GM18498 (cell line): ENCODE results near the gene GMDS.

Source experiments
- ATAC-seq: cut with Tn5 transposase; IDR thresholded peaks from one replicate; pipeline ENCODE4 v1.9.1; 2021; ENCODE audit warnings: mild to moderate bottlenecking, moderate library complexity; ENCODE audit not compliant: unreplicated experiment

Gene GMDS

GRCh38 chr6:1911474-1911873 lies 333.9 kb downstream of the GMDS start:
- no peak for ATAC-seq

- ATAC-seq, result no peak
These were observed 334.6 kb downstream of the GMDS start for GRCh38 chr6:1910621-1911407.

DNA sequence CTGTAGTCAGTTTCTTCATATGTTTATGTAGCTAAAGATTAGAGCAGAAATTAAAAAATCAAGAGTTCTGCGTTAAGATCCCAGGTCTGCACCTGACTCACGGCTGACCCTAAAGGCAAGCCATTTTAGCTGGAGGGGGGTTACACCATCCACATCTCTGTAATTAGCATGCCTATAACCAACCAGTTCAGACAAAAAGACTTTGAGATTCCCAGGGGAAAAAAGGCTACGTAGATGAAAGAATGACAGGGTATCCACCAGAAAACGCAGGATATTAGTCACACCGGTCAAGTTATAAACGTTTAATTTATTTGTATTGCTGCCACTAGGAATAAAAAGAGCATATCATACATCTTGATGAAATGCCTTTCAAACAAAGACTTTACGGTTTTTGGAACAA lies 336.6 kb downstream of the GMDS start:
- no peak for ATAC-seq

GRCh38 chr6:1906609-1907008 lies 338.8 kb downstream of the GMDS start:
- no peak for ATAC-seq

- ATAC-seq, result no peak
These were observed 339.4 kb downstream of the GMDS start for GRCh38 chr6:1906014-1906413.

- ATAC-seq, result no peak
These were observed 340.5 kb downstream of the GMDS start for GRCh38 chr6:1904898-1905297.

DNA sequence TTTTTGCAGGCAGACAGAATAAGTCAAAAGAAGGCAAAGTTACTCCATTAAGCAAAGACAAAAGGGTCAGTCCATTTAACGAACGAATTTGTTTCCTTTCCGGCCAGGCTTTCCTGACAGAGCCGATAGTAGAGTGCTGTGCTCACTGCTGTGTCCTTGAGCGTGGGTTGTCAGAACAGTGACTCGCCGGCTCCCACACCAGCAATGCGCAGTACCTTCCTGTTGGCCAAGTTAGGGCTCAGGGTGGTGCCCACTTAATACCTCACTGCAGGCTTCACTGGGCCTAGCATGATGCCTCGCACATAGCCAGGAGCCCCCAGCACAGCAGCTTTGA lies 341.0 kb downstream of the GMDS start:
- no peak for ATAC-seq

DNA sequence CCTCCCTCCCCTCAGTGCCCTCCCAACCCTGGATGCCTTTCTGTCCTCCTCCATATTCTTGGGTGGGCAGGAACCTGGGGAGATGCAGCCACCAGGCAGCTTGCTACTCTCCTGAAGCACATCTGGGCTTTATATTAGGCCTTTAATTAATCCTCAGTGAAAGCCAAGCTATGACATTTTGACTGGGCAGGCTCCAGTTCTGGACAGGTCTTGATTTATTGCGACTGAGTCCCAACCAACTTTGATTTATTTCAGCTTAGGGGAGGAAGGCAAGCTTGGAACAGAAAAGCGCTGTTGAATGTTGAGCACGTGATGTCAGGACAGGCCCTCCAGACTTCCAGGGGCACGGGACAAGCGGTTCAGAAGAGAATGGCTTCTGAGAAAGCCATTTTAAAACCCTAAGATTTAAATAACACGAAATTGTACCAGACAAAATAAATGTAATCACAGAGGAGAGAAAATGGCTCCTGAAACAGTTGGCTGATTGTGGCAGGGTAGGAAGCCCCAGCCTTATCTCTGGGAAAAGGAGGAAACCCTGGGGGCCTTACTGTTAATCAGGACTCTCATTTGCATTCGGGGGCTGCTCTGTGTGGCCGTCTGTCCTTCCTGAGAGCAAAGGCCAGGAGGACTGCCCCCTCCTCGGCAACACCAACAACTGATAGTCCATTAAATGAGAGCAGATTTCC lies 341.5 kb downstream of the GMDS start:
- no peak for ATAC-seq

DNA sequence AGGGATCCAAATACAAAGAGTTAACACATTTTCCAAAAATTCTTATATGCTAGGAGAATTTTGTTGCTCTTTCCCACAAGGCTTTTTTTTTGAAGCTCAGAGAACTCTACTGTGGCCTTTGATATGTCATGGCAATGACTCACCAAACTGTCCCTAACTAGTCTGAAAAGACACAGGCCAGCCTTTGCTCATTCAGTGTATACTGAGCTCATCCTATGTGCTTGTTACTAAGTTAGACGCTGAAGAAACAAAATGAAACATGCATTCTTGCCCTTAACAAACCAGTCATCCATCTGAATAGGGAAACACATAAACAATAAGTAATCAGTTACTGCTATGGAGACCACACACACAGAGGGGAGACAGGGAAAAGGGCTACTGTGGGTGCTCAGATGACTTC lies 343.8 kb downstream of the GMDS start:
- no peak for ATAC-seq

DNA sequence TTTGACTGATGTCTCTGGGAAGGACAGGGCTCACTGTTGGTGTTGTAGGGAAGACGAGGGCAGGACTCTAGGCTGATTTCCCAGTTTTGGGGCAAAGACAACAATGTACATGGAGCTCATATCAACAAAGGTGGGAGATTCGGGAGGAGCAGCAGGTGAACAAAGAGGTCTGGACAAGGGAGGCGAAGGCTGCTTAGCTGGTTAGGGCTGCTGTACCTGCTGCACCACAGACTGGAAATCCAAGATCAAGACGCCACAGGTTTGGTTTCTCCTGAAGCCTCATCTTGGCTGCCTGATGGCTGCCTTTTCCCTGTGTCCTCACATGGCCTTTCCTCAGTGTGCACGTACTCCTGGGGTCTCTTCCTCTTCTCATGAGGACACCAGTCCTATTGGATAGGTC lies 348.5 kb downstream of the GMDS start:
- ATAC-seq, result no peak

DNA sequence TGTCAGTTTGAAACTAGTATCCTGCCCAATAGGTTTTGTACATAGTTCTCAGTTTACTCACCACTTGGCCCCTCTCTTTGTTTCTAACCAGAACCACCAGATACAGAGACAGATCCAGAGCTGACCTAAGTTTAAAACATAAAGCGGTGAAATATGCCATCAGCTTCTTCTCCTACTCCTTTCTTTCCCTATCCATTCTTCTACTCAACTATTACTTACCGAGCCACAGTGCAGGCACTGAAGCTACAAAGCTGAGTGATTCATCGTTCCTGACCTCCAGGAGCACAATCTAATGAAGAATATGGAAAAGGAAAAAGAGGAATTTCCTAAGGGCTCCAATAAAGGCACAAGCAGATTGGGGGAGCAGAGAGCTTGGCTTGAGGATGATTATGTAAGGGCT lies 349.7 kb downstream of the GMDS start:
- no peak for ATAC-seq

DNA sequence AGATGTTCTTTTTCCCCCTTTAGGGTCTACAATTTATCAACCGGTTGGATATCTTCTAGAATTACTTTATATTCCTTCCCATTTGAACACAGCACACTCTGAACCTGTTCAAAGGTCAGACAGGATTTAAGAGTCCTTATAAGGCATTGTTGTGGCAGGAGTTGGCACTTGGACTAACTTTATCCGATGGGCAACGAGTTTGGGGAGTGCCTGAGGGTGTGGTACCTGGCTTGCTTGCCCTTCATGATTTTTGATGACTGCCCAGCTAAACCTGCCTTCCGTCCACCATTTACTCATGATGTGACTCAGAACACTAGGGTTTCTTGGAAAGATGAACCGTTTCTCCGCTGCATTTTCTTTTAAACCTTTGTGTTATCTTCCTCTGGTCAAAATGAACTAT lies 350.5 kb downstream of the GMDS start:
- ATAC-seq, result no peak

DNA sequence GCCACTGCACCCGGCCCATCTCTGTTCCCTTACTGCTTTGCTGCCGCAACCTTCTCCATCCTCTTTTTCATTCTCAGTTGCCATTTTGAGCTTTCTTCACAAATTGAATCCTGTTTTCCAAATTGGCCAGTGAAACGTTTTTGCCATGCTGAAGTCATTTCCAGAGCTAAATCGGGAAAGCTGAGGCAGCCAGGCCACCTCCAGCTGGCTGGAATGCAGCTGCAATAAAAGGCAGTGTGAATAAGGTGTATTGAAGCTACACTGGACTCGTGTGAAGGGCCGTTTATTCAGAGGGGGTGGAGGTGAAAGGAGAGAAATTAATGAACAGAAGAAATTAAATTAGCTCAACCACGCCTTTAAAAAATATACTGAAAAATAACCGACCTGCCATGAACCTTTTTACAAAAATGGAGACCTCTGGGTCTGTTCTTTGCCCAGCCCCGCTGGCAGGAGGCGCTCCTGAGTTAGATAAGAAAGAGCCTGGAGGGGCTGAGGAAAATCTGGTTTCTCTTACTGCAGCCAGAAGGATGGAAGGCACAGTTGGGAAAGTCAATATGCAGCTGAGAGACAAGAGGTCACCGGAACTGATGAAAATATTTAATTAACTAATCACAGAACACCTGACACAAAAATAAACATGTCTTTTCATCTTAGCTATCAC lies 351.8 kb downstream of the GMDS start:
- no peak for ATAC-seq

GRCh38 chr6:1892716-1893115 lies 352.7 kb downstream of the GMDS start:
- no peak for ATAC-seq

GRCh38 chr6:1890987-1891386 lies 354.4 kb downstream of the GMDS start:
- no peak for ATAC-seq

DNA sequence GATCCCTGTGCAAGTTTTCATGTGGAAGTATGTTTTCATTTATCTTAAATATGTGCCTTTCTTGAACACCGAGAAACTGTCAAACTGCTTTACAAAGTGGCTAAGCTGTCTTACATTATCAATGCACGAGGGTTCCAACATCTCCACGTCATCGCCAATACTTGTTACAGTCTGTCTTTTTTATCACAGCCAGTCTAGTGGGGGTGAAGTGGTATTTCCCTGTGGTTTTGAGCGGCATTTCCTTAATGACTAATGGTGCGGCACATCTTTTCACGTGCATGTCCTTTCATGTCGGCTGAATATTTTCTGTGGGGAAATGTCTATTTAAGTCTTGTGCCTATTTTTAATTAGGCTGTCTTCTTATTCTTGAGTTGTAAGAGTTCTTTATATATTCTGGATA lies 355.3 kb downstream of the GMDS start:
- no peak for ATAC-seq

- ATAC-seq, result no peak
These were observed 359.8 kb downstream of the GMDS start for GRCh38 chr6:1885576-1886011.

DNA sequence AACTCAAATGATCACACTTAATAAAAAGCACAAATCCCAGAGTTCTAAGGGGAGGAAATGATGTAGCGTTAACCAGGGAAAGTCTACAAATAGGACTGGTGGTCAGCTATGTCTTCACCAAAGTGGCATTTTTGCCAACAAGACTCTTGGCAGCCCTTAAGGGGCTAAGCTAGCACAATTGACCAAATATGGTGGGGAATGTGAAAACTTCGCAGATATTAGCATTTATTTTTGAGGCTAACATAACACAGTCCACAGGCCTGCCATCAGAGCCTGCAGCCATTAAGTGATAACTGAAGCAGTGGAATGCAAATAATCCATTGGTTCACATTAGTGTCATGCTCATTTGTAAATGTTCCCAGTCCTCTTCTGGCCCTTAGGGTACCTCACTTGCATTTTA lies 361.1 kb downstream of the GMDS start:
- no peak for ATAC-seq

- ATAC-seq, result no peak
These were observed 367.1 kb downstream of the GMDS start for GRCh38 chr6:1878330-1878729.

DNA sequence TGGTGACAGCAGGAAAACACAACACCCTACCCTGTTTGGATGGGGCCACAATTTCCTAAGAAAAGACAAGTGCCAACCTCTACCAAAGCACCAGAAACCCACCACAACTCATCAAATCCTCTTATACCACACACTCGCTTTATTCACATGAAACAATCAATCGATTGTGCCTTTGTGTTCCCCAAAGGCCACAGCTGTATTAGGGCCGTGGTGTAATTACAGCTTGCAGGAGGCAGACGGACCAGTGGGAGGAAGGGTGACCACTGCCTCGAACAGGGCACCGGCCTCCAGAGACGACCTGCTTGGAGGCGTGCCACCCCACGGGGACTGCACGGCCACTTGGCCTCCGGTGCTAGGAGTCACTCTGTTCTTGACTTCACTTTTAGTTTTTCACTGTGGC lies 371.6 kb downstream of the GMDS start:
- ATAC-seq, result no peak

- no peak for ATAC-seq
These were observed 372.7 kb downstream of the GMDS start for GRCh38 chr6:1872649-1873131.

- ATAC-seq, result no peak
These were observed 373.6 kb downstream of the GMDS start for GRCh38 chr6:1871724-1872315.
